Activated naive CD4-positive, alpha-beta T cell treated with anti-CD3 and anti-CD28 coated beads, Interleukin-2, amount 10 ng/mL, durations not matched to agents 7 days and 5 days (primary cell): Measurements from ENCODE around the gene KCNK16.
"Not testable (repeated sequence)": the region's sequence is repeated elsewhere in the genome, so short reads cannot be mapped to it uniquely, and the experiment has no call there.

Experiments
- CTCF ChIA-PET: fragments of 350-600 bp; sonication (Branson Sonifier 250); formaldehyde crosslinking; loops from one replicate; lab custom pipeline; 2021; ENCODE audit warnings: antibody characterized with exemption; lab: Charles Lee
- DNase-seq: peaks from one replicate; pipeline ENCODE4 v3.0.0-alpha.2; 2020
- H3K27ac Mint-ChIP-seq: one replicate; pipeline ENCODE4 v1.8.0; 2021; ENCODE audit warnings: mild to moderate bottlenecking, moderate library complexity, mixed read lengths
- H3K27me3 Mint-ChIP-seq: one replicate; pipeline ENCODE4 v1.8.0; 2021; ENCODE audit warnings: mild to moderate bottlenecking, mixed read lengths
- H3K36me3 Mint-ChIP-seq: one replicate; pipeline ENCODE4 v1.8.0; 2021; ENCODE audit warnings: mixed read lengths
- H3K4me1 Mint-ChIP-seq: one replicate; pipeline ENCODE4 v1.8.0; 2021; ENCODE audit warnings: mixed read lengths
- H3K4me3 Mint-ChIP-seq: one replicate; pipeline ENCODE4 v1.8.0; 2021; ENCODE audit warnings: mild to moderate bottlenecking, moderate library complexity, mixed read lengths
- H3K9me3 Mint-ChIP-seq: one replicate; pipeline ENCODE4 v1.8.0; 2021; ENCODE audit warnings: mixed read lengths

The KCNK16 gene

DNA sequence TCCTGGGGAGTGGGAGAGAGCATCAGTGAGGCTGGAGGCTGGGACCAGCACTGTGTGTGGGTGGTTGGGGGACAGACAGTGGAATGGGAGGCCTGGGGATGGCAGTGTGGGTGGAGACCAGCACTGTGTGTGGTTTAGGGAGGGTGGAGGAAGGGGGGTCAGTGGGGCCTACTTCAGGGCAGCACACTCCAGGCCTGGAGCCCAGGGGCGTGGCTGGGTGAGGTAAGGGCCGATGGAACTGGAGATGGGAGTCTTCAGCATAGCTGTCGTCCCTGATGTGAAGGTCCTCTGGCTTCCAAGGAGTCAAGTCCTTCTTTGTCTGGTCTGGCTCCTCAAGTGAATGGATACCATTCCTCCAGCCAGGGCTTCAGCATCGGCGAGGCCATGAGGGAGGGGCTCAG, 26.9 kb downstream of the KCNK16 start:
- Mint-ChIP-seq H3K4me3 (no peak overlapping the region), H3K27ac (no peak overlapping the region), H3K27me3 (peaks cover 6% of the 10 kb centered on the region), H3K4me1 (no peaks in the 10 kb centered on the region), H3K9me3 (no peaks in the 10 kb centered on the region), H3K36me3 (no peaks in the 10 kb centered on the region)
- CTCF ChIA-PET = no interaction called here
- no peak for DNase-seq

DNA sequence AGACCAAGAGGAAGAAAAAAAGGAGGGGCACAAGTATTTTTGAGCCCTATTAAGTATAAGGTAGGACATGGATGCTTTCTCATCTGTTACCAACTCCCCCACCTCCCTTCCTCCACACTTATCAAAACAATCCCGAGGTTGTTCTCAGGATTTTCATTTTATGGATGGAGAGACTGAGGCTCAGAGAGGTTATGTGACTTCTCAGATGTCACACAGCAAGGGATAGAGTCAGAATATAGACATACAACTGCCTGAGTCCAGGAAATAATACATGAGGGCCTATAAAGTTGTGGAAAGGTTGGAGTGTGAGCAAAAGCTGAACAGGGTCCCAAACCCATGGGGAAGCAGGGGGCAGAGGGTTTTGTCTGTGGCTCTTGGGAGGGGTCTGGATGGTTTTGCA, 27.6 kb downstream of the KCNK16 start:
- no peak for DNase-seq
- CTCF ChIA-PET = interaction anchor here (1.4 kb wide), 1 partner anchor 15 kb away, joined by 4 read pairs; no protein-coding TSS in a partner anchor
- H3K4me3 Mint-ChIP-seq = no peak overlapping the region
- H3K9me3 Mint-ChIP-seq = no peaks in the 10 kb centered on the region
- H3K4me1 Mint-ChIP-seq = no peaks in the 10 kb centered on the region
- no peak overlapping the region for H3K27ac Mint-ChIP-seq
- peaks cover 6% of the 10 kb centered on the region for H3K27me3 Mint-ChIP-seq
- H3K36me3 Mint-ChIP-seq = no peaks in the 10 kb centered on the region

DNA sequence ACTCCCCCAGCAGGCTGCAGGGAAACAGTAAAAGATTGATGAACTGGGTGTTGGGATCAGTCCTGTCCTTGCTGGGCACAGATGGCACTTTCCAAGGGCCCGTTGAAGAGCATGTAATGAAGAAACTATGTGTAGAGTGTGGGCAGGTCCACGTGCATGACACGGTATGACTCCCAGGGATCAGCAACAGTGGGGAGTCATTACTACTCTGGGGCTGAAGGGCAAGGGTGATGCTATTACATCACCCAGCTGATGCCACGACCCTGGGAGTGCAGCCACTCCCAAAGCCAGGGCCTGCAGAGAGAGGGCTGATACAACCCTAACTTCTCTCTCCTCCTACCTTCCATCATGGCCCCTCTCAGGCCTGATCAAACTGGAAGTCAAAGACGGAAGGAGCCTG, 28.4 kb downstream of the KCNK16 start:
- Mint-ChIP-seq H3K36me3 (no peaks in the 10 kb centered on the region), H3K4me3 (no peak overlapping the region), H3K27ac (no peak overlapping the region), H3K4me1 (no peaks in the 10 kb centered on the region), H3K9me3 (no peaks in the 10 kb centered on the region), H3K27me3 (peaks cover 6% of the 10 kb centered on the region)
- DNase-seq = no peak
- CTCF ChIA-PET = interaction anchor here (1.4 kb wide), 1 partner anchor 15 kb away, joined by 4 read pairs; no protein-coding TSS in a partner anchor

DNA sequence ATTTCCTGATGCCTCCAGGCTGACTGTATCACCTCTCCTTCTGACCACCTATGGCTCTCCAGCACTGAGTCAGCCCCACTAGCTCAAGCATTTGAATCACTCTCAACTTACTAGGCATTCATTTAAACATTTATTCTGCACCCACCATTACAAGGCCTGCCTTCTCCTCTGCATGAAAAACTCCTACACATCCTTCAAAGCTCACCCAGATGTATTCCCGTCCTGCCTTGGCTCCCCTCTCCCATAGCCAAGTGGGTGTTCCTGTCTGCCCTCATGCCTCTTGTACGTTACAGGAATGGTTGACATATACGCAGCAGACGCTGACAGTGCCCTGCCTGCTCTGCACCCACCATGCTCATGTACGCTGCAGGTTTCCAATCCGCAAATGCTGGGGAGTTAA, 29.9 kb downstream of the KCNK16 start:
- peaks cover 10% of the 10 kb centered on the region for H3K27me3 Mint-ChIP-seq
- no peak overlapping the region for H3K4me3 Mint-ChIP-seq
- no peak for DNase-seq
- H3K27ac Mint-ChIP-seq = no peak overlapping the region
- CTCF ChIA-PET = no interaction called here
- H3K9me3 Mint-ChIP-seq = no peaks in the 10 kb centered on the region
- H3K4me1 Mint-ChIP-seq = no peaks in the 10 kb centered on the region
- H3K36me3 Mint-ChIP-seq = no peaks in the 10 kb centered on the region

DNA sequence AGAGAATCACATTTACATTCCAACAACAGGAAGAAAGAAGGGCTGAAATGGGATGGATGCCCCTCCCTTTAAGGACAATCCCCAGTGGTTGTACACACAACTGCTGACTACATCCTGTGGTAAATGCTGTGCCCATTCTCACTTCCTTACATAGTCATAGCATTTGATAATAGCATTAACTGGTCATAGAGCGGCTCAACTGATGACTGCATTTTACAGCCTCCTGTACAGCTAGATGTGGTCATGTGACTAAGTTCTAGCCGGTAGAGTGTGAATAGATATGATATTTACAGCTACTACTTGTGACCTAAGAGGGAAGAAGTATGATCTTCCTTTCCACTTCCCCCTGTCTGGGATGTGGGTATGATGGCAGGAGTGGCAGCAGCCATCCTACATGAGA, 33.0 kb downstream of the KCNK16 start:
- DNase-seq = no peak
- no peaks in the 10 kb centered on the region for H3K9me3 Mint-ChIP-seq
- peaks cover 19% of the 10 kb centered on the region for H3K27me3 Mint-ChIP-seq
- H3K4me3 Mint-ChIP-seq = no peak overlapping the region
- H3K36me3 Mint-ChIP-seq = no peaks in the 10 kb centered on the region
- no peaks in the 10 kb centered on the region for H3K4me1 Mint-ChIP-seq
- H3K27ac Mint-ChIP-seq = no peak overlapping the region
- CTCF ChIA-PET = interaction anchor here (1.3 to 1.6 kb wide), 2 partner anchors 13 to 124 kb away, joined by 3 to 4 read pairs; no protein-coding TSS in a partner anchor

DNA sequence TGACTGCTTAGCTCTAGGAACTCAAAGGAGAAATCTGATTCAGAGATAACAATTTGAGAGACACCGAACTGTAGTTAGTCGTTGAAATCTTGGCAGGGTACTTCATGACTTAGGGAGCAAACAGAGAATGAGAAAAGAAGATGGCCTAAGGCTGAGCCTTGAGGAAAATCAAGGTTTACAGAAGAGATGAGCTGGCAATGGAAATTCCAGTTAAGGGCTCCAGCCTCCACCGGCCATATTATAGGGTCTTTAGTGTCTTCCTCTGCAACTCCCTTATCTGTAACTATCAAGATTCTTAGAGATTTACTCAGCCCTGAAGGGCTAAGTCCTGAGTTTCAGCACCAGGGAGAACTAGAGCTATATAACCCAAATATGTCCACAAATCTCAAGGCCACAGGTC, 34.9 kb downstream of the KCNK16 start:
- no peak for DNase-seq
- Mint-ChIP-seq H3K4me3 (no peak overlapping the region), H3K4me1 (no peaks in the 10 kb centered on the region), H3K36me3 (no peaks in the 10 kb centered on the region), H3K27ac (no peak overlapping the region), H3K9me3 (no peaks in the 10 kb centered on the region), H3K27me3 (peaks cover 23% of the 10 kb centered on the region)
- CTCF ChIA-PET = interaction anchor here (0.8 kb wide), 1 partner anchor 418 kb away, joined by 3 read pairs; no protein-coding TSS in a partner anchor

DNA sequence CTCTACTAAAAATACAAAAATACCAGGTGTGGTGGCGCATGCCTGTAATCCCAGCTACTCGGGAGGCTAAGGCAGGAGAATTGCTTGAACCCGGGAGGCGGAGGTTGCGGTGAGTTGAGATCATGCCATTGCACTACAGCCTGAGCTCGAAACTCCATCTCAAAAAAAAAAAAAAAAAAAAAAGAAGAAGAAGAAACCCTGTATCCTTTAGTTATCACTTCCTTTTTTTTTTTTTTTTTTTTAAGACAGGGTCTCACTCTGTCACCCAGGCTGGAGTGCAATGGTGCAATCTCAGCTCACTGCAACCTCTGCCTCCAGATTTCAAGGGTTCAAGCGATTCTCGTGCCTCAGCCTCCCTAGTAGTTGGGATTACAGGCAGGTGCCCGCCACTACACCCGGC, 35.9 kb downstream of the KCNK16 start:
- peaks cover 22% of the 10 kb centered on the region for H3K27me3 Mint-ChIP-seq
- H3K27ac Mint-ChIP-seq, H3K4me3 Mint-ChIP-seq: not testable (repeated sequence)

DNA sequence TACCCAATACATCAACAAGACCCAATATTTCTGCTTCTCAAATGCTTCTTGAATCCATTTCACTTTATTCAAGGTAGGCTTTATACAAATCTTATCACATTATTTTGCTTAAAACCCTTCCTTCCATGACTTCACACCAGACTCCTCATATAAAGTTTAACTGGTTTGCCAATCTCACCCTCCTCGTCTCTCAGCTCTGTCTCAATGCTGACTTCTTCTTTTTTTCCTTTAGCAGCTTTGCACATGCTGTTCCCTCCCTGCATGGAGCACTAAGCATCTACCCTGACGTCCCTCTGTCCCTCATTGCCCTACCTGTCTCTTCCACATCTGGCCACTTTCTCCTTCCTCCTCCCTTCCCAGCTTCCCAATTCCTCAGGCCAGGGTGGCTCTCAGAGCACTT, 39.7 kb downstream of the KCNK16 start:
- H3K36me3 Mint-ChIP-seq = no peaks in the 10 kb centered on the region
- no peak overlapping the region for H3K27ac Mint-ChIP-seq
- H3K4me3 Mint-ChIP-seq = no peak overlapping the region

More for the DNA sequence above, 35.9 kb downstream of the KCNK16 start:
- H3K4me1 Mint-ChIP-seq, H3K9me3 Mint-ChIP-seq, CTCF ChIA-PET, H3K36me3 Mint-ChIP-seq, DNase-seq: not testable (repeated sequence)

DNA sequence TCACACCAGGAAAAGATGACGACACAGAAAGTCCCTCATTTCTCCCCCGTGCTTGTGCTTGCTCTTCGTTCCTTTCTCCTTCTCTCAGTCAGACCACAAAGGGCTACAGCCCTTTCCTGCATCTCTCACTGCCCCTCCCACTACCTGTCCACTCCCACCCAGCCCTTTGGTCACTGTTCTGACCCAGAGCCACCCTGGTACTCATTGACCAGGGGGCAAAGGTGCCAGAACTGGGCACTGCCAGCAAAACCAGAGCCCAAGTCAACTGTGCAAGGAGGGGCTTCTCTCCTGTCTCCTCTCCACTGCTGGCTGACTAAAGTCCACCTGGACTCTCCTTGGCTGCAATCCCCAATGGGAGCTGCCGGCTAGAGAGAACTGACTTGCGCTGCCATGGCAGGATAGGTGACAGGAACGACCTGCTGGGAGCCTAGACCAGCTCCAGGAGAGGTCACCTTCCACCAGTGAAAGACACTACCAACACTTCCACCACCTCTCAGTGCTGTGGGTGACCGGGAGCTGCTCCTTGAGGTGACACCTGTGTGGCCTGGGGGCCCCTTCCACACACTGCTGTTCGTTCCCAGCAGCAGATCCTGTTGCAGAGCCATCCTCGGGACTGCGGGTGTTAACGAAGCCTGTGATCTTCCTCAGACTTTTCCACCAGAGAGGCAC, 41.1 kb downstream of the KCNK16 start:
- Mint-ChIP-seq H3K36me3 (no peaks in the 10 kb centered on the region), H3K4me1 (peaks cover 3% of the 10 kb centered on the region), H3K9me3 (no peaks in the 10 kb centered on the region), H3K27me3 (peaks cover 20% of the 10 kb centered on the region), H3K4me3 (no peak overlapping the region), H3K27ac (no peak overlapping the region)
- CTCF ChIA-PET = interaction anchor here (1.0 kb wide), 1 partner anchor 21 kb away, joined by 3 read pairs; no protein-coding TSS in a partner anchor
- no peak for DNase-seq

More for the DNA sequence above, 39.7 kb downstream of the KCNK16 start:
- DNase-seq = no peak
- H3K4me1 Mint-ChIP-seq = peaks cover 3% of the 10 kb centered on the region
- CTCF ChIA-PET = interaction anchor here (1.0 kb wide), 1 partner anchor 20 kb away, joined by 3 read pairs; no protein-coding TSS in a partner anchor
- peaks cover 19% of the 10 kb centered on the region for H3K27me3 Mint-ChIP-seq
- no peaks in the 10 kb centered on the region for H3K9me3 Mint-ChIP-seq

DNA sequence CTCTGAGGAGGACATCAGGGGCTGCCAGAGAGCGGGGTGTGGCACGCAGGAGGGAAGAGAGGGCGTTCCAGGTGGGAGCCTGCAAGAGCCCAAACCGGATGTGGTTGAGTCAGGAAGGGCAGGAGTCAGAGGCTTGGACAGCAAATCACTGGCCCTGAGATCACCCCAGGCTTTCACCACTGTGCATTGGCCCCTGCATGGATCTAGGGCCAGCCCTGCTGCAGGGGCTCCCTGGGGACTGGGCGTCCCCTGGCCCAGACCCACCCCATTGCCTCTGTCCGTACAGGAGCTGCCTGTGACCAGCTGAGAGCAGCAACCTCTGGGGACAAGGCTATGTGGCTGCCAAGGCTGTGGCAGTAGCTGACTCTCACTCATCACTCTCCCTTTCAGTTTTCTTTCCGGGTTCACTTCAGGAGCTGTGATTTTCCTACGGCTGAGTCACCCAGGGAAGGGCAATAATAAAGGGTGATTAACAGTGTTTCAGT, 42.2 kb downstream of the KCNK16 start:
- Mint-ChIP-seq H3K4me1 (peaks cover 3% of the 10 kb centered on the region), H3K27me3 (peaks cover 20% of the 10 kb centered on the region), H3K9me3 (no peaks in the 10 kb centered on the region), H3K4me3 (no peak overlapping the region), H3K36me3 (no peaks in the 10 kb centered on the region), H3K27ac (no peak overlapping the region)
- no peak for DNase-seq
- CTCF ChIA-PET = no interaction called here

DNA sequence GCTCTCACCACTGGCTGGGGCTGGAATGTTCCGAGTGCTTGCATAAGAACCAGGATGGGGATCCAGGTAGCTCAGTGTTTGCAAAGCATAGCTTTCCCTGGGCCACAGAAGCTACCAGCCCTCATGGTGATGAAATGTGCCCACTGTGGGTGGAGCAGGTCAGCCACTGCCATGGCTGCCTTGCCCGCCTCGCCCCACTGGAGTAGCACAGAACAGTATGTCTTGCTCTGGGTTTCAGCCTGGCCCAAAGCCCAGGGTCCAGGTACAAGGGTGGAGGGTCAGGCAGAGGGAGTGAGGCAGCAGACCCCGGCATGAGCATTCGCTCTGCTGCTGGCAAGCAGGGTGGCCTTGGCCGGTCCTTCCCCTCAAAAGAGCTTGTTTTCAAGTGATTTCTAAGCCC, 43.0 kb downstream of the KCNK16 start:
- no peak for DNase-seq
- no peaks in the 10 kb centered on the region for H3K9me3 Mint-ChIP-seq
- H3K27ac Mint-ChIP-seq = no peak overlapping the region
- H3K4me1 Mint-ChIP-seq = peaks cover 3% of the 10 kb centered on the region
- H3K4me3 Mint-ChIP-seq = no peak overlapping the region
- peaks cover 18% of the 10 kb centered on the region for H3K27me3 Mint-ChIP-seq
- no peaks in the 10 kb centered on the region for H3K36me3 Mint-ChIP-seq
- CTCF ChIA-PET = no interaction called here

DNA sequence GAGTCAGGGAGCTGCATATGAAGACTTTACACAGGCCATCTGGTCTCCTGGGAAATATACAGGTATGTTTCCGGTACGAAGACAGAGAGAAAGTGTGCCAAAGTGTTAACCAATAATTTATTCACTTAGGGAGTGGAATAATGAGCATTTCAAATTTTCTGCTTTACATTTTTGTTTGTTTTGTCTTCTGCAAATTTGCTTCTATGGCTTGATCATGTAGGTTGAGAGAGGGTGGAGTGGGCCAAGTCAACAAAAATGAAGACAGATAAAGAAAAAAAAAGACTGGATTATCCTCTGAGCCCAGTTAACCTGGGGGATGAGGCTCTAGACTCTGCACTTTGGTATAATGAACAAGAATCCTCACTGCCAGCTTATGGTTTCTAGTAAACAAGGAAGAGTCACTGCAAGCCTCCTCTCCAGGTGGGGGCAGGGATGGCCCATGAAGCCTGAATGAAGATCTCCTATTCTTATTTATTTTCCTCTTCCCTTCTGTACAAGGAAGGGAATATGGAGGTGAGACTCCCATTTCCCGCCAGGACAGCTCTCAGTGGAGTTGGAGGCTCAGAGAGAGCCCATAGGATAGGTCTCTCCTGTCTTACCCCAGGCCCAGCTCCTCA, 46.0 kb downstream of the KCNK16 start:
- CTCF ChIA-PET = no interaction called here
- H3K4me1 Mint-ChIP-seq = peaks cover 3% of the 10 kb centered on the region
- H3K27me3 Mint-ChIP-seq = peaks cover 16% of the 10 kb centered on the region
- no peak overlapping the region for H3K4me3 Mint-ChIP-seq
- no peak overlapping the region for H3K27ac Mint-ChIP-seq
- no peaks in the 10 kb centered on the region for H3K9me3 Mint-ChIP-seq
- H3K36me3 Mint-ChIP-seq = no peaks in the 10 kb centered on the region
- no peak for DNase-seq

DNA sequence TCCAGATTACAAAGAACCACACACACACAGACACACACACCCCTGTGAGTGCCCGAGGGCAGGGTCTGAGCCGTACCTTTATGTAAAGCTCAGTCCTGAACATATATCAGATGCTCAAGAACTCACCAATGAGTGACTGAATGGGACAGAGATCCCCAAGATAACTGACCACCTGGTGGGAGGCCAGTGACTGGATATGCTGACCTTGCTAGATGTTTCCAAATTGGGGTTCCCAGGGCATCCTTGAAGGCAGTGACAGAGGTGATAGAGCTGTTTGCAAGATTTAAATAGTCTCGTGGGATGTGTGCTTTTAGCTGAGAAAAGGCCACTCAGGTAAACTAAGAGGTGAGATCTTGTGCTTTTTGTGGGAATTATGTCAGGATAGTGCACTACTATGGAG, 47.6 kb downstream of the KCNK16 start:
- Mint-ChIP-seq H3K9me3 (no peaks in the 10 kb centered on the region), H3K27me3 (peaks cover 16% of the 10 kb centered on the region), H3K27ac (no peak overlapping the region), H3K4me1 (no peaks in the 10 kb centered on the region), H3K4me3 (no peak overlapping the region), H3K36me3 (no peaks in the 10 kb centered on the region)
- CTCF ChIA-PET = no interaction called here
- DNase-seq = no peak

DNA sequence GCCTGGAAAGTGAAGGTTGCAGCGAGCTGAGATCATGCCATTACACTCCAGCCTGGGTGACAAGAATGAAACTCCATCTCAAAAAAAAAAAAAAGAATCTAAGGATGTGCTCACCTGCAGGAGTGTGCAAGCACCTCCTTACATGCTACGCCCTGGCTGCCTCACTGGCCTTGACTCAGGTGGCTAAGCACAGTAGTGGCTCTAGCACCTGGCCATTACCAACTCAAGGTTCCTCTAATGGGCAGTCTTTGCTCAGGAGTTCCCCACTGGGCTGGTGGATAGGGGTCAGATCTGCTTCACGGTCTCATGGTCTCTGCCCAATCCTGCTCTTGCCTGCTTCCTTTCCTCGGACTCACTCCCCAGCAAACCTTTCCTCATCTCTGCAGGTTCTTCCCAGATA, 48.0 kb downstream of the KCNK16 start:
- Mint-ChIP-seq H3K4me1 (no peaks in the 10 kb centered on the region), H3K27ac (no peak overlapping the region), H3K9me3 (no peaks in the 10 kb centered on the region), H3K4me3 (no peak overlapping the region), H3K36me3 (no peaks in the 10 kb centered on the region), H3K27me3 (peaks cover 16% of the 10 kb centered on the region)
- CTCF ChIA-PET = no interaction called here
- no peak for DNase-seq

DNA sequence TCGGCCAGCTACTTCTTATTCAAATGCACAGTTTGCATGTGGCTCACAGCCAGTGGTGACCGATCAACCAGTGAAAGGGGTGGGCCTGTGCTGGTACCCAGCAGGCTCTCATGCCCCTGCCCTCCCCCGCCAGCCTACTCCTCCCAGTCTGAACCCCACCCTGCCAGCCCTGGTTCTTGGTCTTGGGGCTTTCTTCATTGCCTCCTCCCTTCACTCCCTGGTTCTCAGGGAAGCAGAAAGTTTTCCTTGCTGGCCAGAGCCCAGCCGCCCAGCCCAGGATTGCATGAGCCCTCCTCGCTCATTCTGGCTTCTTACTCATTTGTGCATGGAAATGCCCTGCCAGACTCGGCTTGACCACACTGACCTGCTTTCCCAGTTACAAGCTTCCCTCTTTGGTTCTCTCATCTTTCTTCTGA, 49.1 kb downstream of the KCNK16 start:
- CTCF ChIA-PET = no interaction called here
- Mint-ChIP-seq H3K27ac (no peak overlapping the region), H3K4me3 (no peak overlapping the region), H3K36me3 (no peaks in the 10 kb centered on the region), H3K9me3 (no peaks in the 10 kb centered on the region), H3K4me1 (no peaks in the 10 kb centered on the region), H3K27me3 (peaks cover 16% of the 10 kb centered on the region)
- DNase-seq = no peak
